GM19463 (cell line): Measurements from ENCODE around the gene RBMY1J.
"Not testable (repeated sequence)": the region's sequence is repeated elsewhere in the genome, so short reads cannot be mapped to it uniquely, and the experiment has no call there.

Experiments used
- ATAC-seq: cut with Tn5 transposase; IDR thresholded peaks from one replicate; pipeline ENCODE4 v1.9.1; 2021; ENCODE audit warnings: mild to moderate bottlenecking, moderate library complexity; ENCODE audit not compliant: unreplicated experiment

Gene RBMY1J

DNA sequence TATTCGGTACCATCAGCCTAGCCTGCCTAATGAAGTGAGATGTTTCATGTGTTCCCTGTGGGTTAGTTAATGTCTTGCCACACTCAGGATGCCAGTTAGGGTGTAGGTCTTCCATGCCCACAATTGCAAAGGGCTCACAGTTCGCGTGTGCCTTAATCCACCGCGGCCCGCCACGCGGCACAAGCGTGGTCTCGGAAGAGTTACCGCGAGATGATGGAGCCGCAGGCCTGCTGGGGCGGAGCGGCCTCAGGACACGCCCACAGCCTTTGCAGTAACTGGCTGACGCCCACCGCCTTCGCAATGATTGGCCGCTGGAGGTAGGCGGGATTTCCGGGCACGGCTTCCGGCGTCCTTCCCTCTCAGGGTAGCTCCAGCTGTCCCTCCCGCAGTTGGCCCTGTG, at the start of gene RBMY1J:
TSS of gene RBMY1J (plus strand) at position 301 of the 400 bp plus-strand sequence. CDS start 2,038 bp downstream, outside the sequence.
- ATAC-seq: not testable (repeated sequence)

DNA sequence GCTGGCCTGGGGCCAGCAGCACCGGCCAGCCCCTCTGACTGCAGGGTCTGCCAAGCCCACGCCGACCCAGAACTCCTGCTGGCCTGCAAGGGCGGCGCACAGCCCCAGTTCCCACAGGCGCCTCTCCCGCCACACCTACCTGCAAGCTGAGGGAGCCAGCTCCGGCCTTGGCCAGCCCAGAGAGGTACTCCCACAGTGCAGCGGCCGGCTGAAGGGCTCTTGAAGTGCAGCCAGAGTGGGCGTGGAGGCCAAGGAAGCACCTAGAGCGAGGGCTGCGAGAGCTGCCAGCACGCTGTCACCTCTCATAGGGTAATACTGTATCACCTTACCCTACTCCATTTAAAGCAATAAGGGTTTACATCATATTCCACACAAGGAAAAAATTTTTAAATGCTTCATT, 35.8 kb upstream of the RBMY1J start:
- ATAC-seq: no peak

DNA sequence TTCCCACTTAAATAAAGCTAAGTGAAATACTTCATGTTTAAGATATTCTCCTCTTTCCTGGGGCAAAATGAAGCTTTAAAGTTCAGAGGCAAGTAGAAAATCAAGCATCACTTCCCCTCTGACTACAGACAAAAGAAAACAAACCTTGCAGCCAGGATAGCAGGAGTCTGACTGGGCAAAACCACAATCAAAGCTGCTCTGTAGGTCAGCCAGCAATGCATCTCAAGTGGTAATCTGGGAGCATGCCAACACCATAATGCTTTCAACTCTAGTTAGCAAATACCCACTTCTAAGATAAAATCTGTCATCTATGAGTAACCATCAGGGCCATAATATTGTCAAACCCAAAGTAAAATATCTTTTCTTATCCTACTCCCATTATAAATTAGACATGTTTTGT, 32.6 kb upstream of the RBMY1J start:
- ATAC-seq: no peak

DNA sequence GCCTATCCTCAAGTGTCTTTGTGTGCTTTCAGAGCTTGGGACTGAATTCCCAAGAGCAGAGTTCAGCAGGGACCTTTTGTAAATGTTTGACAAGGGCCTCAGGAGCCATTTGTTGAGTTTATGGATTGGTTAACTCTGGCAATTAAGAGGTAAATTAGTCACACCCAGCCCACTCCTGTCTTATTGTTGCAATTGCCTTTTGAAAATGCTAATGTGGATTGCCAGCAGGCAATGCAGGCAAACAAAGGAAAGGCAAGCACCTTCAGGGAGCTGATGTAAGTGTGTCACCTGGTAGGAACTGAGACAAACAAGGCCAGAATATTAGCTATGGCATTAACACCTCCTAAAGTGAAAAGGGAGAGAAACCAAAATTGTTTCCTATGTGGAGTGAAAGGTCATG, 29.7 kb upstream of the RBMY1J start:
- no peak for ATAC-seq

DNA sequence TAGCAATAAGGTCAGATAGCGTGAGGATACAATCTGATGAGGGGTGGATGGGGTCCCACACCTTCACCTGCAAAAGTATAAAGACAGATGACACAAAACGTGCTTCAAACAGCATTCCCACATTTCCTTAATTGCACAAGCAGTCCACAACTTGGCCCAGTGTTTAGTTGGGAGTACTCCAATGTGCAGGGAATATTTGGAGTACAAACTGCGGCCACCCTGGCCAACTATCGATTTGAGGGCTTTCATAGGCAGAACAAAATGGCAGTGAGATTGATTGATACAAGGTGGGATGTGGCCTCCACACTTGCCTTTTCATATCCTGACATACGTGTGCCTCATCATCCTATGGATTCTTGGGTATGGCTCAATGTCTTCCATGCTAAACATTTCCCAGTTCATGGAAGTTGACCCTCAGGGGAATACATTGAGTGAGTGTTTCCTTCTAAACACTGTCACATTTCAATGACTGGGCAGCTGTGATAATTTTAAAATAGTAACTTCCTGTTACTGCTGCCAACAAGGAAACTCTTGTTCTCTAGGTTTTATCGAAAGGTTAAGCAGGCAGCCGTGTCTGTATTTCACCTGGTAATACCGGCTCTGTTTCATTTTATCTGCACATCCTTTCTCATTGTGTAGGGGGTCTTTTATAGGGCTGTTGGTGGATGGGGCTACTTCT, 41.6 kb downstream of the RBMY1J start:
- ATAC-seq: not testable (repeated sequence)

DNA sequence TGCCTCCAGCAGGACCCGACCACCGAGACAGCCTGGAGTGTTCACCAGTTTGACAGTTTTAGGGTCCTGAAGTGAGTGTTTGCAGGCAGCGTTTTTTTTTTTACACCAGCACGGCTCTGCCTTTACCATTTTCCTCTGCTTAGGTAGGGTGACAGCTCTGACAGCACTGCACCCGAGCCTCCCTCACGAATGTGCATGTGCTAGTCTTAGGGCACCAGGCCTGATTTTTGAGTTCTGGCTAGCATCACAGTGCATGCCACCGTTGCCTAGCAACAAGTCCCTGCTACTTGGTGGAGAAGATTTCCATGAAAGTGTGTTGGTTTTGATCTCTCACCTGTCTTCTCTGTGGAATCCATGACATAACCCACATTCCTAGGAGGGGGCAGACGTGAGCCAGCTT, 52.3 kb downstream of the RBMY1J start:
- not testable (repeated sequence) for ATAC-seq

DNA sequence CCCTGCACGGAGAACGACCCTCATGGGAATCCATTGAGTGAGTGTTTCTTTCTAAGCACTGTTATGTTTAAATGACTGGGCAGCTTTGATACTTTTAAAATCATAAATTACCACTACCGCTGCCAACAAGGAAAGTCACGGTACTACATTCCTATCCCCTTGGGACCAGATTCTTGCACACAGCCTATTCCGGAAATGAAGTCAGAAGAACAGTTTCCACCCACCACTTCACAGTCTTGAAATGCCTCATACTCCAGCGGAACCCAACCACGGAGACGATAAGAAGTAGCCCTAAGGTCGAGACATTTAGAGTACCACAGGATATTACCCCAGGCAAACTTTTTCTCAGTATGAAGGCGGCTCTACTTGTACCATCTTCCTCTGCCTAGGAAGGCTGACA, 58.8 kb downstream of the RBMY1J start:
- ATAC-seq: not testable (repeated sequence)
